ENCODE data around the gene SLC35F1. TPM values are rescaled to one million over a fixed set of nuclear protein-coding genes. Genes with fewer than 3 reads are reported as not detected.

SLC35F1 gene
- total RNA-seq, 4 donors from 2014 or later, result 0.08 to 0.57 (median 0.09) TPM

- no peak overlapping the region for H3K4me3 ChIP-seq
- H3K27me3 ChIP-seq, result no peaks in the 10 kb centered on the region
- 59% methylated on average over 3 of the region's 3 CpGs for WGBS, 2 donors
- no peak for DNase-seq
- TF ChIP-seq POLR2A (IDR thresholded peaks at IDR 0.05) (no peak), CTCF (IDR thresholded peaks at IDR 0.05) (no peak)
- no peaks in the 10 kb centered on the region for H3K4me1 ChIP-seq
- H3K27ac ChIP-seq, result no peak overlapping the region
- no peaks in the 10 kb centered on the region for H3K9me3 ChIP-seq
- H3K36me3 ChIP-seq, result no peaks in the 10 kb centered on the region
- intact Hi-C loops (cut with DNase I), result no loop called here
Observed at GRCh38 chr6:118223316-118223715, 316.3 kb downstream of the SLC35F1 start.

- Histone ChIP-seq H3K4me3 (no peak overlapping the region), H3K36me3 (no peaks in the 10 kb centered on the region), H3K9me3 (no peaks in the 10 kb centered on the region), H3K4me1 (no peaks in the 10 kb centered on the region), H3K27ac (no peak overlapping the region), H3K27me3 (no peaks in the 10 kb centered on the region)
- no peak for DNase-seq
- intact Hi-C loops (cut with DNase I), result no loop called here
- WGBS, 2 donors, result 39 to 60% methylated on average over 3 of the region's 3 CpGs
- no peak for TF ChIP-seq POLR2A (IDR thresholded peaks at IDR 0.05)
- TF ChIP-seq CTCF (IDR thresholded peaks at IDR 0.05), result no peak
Observed at GRCh38 chr6:118228886-118229285, 321.8 kb downstream of the SLC35F1 start.

GRCh38 chr6:118240878-118241528 is 333.9 kb downstream of the SLC35F1 start:
- no peak for TF ChIP-seq CTCF (IDR thresholded peaks at IDR 0.05)
- TF ChIP-seq POLR2A (IDR thresholded peaks at IDR 0.05), result no peak
- Histone ChIP-seq H3K4me1 (no peaks in the 10 kb centered on the region), H3K4me3 (no peak overlapping the region), H3K9me3 (no peaks in the 10 kb centered on the region), H3K27me3 (no peaks in the 10 kb centered on the region), H3K27ac (no peak overlapping the region), H3K36me3 (no peaks in the 10 kb centered on the region)
- no peak for DNase-seq
- WGBS, 2 donors, result 33 to 70% methylated on average over 1 of the region's 1 CpG
- intact Hi-C loops (cut with DNase I), result no loop called here

- no peak for DNase-seq
- no peaks in the 10 kb centered on the region for H3K9me3 ChIP-seq
- H3K4me1 ChIP-seq, result no peaks in the 10 kb centered on the region
- intact Hi-C loops (cut with DNase I), result no loop called here
- 63 to 71% methylated on average over 5 of the region's 5 CpGs for WGBS, 2 donors
- H3K27ac ChIP-seq, result no peak overlapping the region
- TF ChIP-seq CTCF (IDR thresholded peaks at IDR 0.05), result no peak
- no peak overlapping the region for H3K4me3 ChIP-seq
- no peaks in the 10 kb centered on the region for H3K36me3 ChIP-seq
- no peaks in the 10 kb centered on the region for H3K27me3 ChIP-seq
Observed at GRCh38 chr6:118246406-118246805, 339.3 kb downstream of the SLC35F1 start.

GRCh38 chr6:118248171-118248570 is 341.1 kb downstream of the SLC35F1 start:
- H3K36me3 ChIP-seq, result no peaks in the 10 kb centered on the region
- intact Hi-C loops (cut with DNase I), result no loop called here
- no peak for TF ChIP-seq CTCF (IDR thresholded peaks at IDR 0.05)
- no peak for TF ChIP-seq POLR2A (IDR thresholded peaks at IDR 0.05)
- no peaks in the 10 kb centered on the region for H3K4me1 ChIP-seq
- H3K9me3 ChIP-seq, result no peaks in the 10 kb centered on the region
- no peak for DNase-seq
- WGBS, 2 donors, result 46 to 50% methylated on average over 1 of the region's 1 CpG
- H3K27me3 ChIP-seq, result no peaks in the 10 kb centered on the region
- no peak overlapping the region for H3K27ac ChIP-seq
- H3K4me3 ChIP-seq, result no peak overlapping the region
